Hematopoietic multipotent progenitor cell treated with erythropoietin and hydrocortisone succinate and interleukin-3 and kit ligand, for 4 days (in vitro differentiated cells): ENCODE measurements around the gene FRMD4A.

Experiments used
- DNase-seq: peaks from one replicate; pipeline ENCODE4 v3.0.0-alpha.2; 2015

FRMD4A gene

DNA sequence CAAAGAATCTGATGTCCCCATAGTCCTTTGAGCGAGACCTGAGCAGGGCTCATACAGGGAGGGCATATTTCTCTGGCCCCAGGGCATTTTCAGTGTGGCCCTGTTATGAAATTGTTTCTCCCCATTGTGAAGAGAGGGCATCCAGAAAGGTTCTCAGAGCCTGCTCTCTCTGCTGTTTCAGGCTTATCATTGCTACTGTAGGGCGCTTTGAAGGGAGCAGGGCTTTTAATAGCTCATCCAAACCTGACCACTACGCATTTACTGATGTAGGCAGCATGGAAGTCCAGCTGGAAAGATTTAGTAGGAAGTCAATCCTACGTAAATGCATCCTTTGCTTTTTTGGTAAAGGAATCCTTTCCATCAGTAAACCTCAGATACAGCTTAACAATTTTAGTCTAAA, 675.9 kb downstream of the FRMD4A start:
- no peak for DNase-seq

DNA sequence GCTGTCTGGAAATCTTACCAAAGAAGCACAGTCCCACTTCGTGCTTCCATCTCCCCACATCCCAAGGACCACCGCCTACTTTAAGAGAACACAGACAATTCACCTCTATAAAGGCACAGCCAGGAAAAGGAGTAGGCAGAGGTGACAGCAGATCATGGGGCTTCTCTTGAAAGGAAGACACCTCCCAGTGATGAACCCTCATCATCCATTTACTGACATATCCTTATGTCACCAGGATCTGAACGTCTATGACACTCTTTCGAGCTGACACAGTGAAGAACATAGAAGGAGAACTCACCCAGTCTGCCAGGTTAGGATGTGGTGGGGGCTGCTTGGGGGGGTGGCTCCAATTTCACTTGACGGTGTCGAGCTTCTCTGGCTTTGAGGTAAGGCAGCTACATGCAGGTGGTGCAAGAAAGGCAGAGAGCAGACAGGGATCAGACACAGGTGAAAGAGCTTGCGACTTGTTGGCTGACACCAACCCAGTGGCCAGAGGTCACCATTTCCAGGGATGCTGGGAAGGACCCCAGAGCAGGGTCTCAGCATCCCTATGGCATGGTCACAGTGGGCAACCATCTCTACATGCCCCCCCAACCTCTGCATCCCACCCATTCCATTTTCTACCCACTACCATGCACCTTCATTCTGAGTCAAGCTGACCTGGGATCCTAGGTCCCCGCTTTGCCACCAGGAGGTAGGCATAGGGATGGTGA, 676.5 kb downstream of the FRMD4A start:
- DNase-seq, result no peak

DNA sequence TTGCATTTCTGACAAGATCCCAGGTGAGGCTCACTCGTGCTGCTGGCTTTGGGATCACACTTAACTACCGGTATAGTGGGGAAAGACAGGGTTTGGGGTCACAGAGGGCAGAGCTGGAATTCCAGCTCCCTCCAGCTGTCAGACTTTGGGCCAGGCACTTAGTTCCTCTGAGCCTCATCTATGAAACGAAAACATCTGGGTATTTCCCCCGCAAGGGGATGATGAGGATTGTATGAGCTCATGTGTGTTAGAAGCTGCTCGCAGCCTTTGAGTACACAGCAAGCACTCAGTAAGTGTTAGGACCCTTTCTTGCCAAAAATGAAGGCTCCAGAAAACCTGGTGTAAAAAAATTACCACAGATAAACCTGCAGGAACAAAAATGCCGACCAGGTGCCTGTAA, 677.9 kb downstream of the FRMD4A start:
- DNase-seq, result no peak

DNA sequence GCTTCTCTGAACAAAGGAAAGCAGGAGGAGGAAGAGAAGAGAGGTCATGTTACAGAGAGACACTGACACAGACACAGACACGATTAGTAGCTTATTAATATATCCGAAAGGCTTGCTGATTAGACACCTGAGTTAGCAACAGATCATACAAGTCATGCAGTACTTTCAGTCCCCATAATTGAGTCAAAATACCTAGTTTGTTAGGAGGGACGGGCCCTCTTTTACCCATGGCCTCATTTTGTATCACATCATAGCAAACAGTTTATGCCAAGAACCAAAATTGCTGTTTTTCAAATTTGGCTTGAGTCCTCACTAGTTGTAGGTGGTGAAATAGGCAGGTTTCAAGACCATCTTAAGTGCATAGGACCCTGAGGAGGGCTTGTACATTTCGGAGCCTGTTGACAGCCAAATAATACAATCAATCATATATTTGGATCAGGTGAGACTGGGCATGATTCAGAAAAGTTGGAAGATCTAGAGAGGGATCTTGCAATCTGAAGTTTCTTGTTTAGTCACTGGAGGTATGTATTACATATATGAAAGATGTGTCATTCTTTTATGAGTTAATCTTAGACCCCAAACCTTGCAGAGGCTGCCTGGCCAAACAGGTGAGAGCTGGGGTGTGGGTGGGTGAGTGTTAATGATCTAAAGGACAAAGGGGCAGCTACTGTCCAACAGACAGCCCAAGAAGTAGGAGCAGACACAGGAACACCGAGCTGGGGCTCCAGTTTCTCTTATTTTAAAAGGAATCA, 678.6 kb downstream of the FRMD4A start:
- DNase-seq, result no peak

DNA sequence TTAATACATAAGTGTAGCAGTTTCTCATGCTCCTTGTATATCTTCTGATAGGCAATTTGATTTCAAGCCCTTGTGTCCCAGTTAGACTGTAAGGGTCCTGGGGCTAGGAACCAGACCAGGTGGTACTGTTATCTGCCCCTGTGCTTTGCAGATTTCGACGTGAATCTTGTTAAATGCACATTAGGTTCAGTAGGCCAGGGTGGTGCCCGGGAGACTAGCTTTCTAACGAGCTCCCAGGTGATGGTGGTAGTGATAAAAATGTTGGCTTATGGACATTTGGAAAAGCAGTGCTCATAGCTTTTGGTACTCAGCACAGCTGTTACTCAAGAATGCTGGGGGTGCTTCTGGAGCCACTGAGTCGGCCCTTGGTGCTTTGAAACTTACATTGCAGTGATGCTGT, 679.8 kb downstream of the FRMD4A start:
- DNase-seq, result no peak

DNA sequence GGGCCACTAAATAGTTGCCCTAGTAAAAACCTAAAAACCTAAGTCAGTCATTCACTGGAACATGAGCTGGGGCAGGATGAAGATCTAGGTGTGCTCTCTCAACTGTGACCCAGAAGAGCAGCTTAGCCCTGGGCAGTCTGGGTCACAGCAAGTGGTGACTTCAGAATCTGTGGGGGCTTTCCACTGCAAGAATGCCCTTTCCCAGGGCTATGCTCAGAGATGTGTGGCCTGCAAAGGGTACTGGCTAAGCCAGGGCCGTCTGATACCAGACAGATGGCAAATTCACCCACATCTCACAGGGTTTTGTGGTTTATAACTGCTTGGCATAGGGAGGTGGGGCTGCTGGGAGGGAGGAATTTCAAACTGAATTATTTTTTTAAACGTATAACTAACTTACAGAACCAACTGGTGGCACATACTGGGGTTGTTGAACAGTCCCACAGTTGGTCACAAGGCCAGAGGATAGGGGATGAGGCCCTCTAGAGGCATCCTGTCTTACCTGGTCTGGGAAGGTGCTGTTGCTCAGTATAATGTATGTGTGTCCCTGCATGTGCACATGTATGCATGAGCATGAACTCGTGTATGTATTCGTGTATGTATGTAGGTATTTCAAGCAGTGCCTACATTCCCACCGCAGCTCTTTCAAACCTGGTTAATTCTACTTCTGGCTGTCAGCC, 680.7 kb downstream of the FRMD4A start:
- peak; percentile 14 for DNase-seq

DNA sequence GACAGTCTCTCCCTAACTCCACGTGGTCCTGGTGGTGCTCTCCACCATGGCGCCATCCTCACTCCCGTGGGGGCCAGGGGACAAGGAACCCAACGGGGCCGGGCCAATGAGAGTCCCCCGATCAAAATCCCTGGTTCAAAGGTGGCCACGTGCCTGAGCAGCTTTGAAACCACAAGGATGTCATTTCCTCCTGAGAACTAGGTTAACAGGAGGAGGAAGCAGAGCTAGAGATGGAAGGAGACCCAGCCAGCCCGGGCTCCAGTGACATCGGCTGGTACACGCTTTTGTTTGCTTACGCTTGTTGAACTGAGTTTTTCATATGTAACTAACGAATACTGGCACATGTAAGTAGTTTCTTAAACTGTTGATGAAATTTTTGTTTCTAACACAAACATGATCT, 682.3 kb downstream of the FRMD4A start:
- no peak for DNase-seq

DNA sequence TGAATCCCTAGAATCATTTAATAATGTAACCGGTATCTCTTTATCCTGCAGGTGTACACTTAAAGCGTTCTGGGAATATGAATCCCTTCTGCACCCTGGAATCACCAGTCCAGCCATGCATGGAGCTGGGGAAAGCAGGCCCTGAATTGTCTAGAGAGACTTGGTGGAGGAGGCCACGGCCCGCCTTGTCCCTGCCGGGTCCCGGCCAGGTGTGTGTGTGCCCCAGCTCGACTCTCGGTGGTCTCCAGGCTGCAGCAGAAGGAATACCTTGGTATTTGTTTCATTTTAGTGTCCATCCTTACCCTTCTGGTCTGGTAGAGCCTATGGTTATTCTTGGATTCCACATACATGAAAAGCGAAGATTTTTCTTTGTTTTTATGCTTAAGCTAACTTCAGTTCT, 685.9 kb downstream of the FRMD4A start:
- no peak for DNase-seq

DNA sequence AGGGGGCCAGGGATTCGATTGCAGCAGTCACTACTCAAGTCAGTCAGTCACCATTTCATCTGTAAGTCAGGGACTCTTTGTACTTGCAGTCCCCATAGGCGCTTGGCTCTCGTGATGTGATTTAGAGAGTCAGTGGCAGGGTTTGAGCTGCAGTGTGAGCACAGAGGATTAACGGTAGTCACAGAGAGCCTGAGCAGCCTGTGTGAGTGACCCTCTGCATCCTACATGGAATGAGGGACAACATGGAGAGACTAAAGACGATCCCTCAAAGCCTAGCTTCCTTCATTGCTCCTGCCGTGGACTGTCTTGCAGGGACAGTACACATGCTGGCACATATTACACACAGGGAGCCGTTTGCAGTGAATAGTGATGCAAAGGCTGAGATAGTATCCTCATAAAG, 687.7 kb downstream of the FRMD4A start:
- no peak for DNase-seq

DNA sequence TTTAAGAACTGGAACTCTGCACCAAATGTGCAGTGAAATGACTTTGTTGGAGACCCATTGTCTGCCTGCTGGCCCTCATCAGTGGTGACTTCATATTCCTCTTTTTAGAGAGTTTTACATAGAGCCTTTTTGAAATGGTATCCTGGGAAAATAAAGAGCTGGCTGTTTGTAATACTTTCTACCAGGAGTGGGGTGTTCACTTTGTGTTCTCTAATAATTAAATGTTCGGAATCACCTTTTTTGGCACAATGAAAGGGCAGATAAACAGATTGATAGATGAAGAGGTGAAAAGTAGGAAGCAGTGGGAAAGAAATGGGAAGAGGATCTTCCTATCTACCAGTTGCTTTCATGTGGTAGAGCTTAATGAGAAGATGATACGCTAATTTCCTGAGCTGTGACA, 688.4 kb downstream of the FRMD4A start:
- no peak for DNase-seq

DNA sequence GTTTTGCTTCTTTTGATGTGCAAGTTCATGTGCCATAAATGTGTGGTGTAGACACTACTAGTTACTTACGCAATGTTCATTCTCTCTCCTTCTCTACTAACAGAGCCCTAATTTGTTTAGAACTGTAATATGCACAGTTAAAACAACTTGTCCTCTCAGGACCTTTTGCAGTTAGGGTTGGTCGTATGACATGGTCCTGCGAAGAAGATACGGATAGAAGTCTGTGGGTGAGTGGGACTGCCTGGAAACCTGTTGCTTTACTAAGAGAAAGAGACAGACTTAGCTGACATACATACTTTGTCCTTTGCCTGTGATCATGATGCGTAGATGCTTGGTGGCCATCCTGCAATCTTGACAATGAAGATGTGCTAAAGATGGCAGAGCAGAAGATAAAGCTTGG, 692.8 kb downstream of the FRMD4A start:
- DNase-seq, result no peak

DNA sequence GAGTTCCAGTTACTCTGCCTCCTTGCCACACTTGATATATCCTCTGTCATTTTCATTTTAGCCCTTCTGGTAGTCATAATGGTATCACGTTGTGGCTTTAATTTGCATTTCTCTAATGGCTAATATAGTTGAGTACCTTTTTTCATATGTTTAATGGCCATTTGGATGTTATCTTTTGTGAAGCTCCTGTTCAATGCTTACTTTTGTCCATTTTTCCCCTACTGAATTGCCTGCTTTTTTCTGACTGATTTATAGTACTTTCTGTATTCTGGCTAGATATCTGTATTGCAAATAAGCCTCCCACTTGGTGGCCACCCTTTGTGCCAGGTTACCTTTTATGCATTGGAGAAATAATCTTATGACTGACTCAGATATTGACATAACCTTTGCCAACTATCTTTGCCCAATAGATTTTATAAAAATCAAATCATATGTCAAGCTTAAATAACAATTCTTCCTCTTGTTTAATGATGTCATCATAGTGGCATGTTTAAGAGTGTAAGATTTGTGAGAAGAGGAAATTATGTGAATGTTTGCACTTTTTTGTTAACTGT, 693.3 kb downstream of the FRMD4A start:
- no peak for DNase-seq

DNA sequence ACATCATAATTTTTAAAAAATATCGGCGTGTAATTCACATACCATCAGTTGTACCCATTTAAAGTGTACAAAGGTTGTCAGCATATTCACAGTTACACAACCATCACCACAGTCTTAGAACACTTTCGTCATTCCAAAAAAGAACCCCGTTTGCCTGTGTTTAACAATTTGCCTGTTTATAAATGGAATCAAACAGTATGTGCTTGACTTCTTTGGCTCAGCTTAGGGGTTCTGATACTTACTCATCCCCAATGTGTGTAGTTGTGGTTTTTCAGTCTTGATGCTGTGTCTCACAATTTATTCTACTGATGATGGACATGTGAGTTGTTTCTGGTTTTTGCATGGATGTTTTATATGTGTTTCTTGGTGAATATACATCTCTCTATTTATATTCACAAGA, 693.9 kb downstream of the FRMD4A start:
- no peak for DNase-seq

DNA sequence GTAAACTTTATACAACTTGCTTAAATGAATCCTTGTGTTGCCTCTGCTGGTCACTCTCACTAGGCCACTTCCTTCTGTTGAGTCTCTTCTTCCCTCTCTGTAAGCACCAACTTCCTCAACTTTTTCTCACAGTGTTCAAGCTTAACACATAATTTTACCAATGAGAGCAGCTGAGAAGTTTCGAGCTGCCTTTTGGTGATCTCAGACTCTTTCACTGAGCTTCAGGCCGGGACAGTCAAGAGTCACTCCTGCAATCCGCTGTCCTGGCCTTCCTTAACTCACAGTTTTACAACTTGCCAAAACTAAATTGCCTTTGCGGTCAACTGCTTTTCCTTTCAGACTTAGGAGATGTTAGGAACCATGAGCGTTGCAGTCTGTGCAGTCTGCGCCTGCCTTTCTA, 696.5 kb downstream of the FRMD4A start:
- no peak for DNase-seq

DNA sequence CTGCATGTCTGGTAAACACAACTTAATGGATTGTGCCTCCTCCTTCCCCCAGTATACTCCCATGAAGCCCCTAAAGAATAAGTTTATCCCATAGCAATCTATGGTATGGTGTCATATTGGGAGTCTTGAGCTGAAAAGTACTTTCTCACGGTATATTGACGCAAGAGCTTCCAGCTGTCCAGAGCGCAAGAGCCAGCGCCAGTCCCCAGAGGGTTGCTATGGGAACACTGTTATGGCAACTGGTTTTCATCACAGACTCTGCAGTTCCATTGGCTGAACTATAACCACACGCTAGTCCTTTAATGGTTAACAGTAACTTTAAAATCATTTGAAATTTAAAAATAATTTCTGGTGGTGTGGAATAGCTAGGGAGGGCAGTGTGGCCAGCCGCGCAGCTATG, 697.0 kb downstream of the FRMD4A start:
- no peak for DNase-seq

DNA sequence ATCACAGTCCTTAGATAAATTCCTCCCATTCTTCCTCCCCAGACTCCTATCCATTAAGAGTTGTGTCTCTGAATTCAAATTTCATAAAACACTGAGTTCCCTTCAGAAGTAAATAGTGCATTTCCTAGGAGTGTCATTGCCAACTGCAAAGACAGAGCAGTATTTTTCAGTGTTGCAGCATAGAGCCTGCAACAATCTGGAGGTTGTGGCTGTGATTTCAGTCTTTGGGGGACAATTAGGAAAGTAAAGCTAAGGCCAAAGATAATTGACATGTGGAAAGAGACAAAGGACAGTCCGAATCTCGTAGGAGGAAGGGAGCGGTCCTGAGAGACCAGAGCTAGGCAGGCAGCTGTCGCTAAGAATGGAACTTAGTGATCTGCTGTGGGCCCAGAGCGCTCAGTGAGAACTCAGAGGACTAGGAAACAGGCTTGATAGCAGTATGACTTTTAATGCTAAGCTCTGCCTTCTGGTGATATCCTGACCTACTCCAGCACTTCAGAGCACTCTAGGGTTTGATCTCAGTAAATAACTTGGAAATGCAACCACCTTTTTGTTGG, 697.8 kb downstream of the FRMD4A start:
- no peak for DNase-seq

DNA sequence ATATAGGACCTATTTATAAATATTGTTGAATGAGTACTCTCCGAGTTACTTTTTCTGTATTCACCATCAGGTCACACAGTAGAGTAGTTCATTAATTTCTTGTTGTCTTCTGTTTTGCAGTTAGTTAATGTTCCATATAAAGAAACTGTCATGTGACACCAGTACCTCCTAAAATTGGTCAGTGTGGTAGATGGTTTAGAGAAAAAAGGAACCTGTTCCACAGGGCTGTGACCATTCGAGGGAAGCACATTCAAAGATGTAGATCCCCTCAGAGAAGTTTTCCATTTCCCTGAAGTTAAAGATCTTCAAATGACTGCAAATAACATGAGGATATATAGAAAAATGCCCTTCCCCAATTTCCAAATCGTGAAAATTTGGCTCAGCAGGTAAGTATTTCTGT, 698.3 kb downstream of the FRMD4A start:
- no peak for DNase-seq

DNA sequence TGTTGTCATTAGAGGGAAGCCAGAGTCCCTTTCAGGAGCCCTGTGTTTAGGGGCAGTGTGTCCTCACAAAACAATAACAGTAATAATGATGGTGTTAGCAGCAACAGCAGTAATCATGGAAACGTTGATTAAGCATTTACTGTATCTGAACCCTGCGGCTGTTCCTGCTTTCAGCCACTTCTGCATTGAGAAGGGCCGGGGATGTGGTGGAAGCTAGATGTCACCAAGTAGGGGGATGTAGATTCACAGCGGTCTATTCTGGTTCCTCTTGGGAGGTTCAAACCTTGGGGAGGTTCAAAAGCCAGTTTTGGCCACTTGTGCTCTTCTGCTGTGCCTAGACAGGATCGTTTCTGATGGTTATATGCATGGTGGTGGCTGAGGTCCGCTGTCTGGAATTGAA, 699.1 kb downstream of the FRMD4A start:
- no peak for DNase-seq

DNA sequence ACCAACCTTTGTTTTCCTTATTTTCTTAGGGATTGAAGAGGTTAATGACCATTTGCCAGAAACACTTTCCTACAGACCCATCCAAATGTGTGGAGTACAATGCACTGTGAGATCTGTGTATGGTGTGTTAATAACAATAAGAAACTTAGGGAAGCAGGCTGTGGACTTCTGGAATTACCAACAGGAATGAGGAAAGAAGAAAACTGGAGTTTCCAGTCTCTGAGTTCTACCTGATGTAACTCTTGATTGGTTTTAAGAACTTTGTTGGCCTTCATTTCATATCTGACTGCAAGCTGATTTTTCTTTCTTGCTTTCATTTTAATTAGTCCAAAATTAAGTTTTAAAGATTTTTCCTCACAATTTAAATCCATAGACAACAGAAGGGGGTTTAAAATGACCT, 700.5 kb downstream of the FRMD4A start:
- no peak for DNase-seq

DNA sequence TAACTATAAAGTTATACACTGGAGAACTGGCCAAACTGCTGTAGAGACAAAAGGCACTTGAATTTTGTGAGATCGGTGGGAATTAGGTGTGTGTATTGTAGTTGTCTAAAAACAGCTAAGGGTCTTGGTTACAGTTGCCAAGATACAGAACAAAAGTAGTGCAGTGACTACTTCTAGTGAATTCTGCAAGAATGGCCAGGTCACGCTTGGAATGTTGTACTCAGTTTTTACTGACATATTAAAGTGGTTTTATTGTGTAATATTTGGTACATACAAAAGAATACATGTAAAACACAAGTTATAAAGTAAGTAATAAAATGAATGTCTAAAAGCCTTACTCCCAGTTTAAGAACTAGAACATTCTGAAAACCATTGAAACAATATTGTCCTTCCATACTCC, 701.6 kb downstream of the FRMD4A start:
- DNase-seq, result no peak

DNA sequence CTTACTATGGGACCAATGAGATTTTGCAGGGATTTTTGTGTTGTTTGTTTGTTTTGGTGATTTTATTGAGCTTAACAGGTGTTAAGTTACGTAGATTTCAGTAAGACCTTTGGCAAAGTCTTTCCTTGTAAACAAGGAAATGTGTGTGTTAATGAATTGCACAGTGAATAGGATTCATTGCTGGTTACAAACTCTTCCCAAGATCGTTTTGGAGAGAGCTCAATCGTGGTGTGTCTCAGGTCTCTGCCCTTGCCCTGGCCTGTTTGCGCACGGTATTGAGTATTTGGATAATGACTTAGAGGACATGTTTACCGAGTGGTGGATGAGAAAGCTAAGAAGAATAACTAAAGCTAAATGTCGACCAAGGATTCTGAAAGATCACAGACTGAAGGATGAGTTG, 702.1 kb downstream of the FRMD4A start:
- no peak for DNase-seq

DNA sequence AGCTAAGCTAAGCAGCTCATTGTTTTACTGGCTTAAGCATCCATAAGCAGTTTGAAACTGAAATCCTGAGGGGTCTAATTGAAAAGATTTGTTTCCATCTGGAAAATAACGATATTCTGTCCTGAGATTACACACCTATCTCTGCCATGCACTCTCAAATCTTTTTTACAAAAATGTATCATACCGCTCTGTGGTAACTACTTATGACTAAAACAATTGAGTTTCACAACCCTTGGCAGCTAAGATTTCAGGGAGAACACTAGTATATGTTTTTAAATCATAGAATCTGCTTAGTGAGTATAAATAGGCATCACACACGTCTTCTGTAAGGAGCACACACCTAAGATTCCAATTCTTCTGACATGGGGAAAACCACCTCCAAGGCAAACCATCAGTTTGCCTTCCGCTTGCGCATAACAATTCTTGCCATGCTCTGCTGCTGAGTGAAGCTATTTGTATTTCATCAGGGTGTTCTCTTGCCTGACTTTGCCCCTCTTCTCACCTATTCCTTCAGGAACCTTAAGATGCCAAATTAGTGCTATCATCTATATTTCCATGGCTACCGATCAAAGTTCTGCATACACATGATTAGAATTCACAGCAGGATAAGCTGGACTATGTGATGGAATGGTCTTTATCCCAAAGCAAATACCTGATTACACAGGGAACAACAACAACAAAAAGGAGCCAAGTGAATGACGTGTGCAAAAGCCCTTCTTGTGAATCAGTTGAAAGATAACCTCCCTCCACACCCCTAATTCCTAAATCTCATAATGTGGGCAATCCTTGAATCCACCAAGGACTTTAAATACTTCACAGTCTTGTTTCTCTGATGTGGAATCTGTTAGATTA, 703.0 kb downstream of the FRMD4A start:
- no peak for DNase-seq

DNA sequence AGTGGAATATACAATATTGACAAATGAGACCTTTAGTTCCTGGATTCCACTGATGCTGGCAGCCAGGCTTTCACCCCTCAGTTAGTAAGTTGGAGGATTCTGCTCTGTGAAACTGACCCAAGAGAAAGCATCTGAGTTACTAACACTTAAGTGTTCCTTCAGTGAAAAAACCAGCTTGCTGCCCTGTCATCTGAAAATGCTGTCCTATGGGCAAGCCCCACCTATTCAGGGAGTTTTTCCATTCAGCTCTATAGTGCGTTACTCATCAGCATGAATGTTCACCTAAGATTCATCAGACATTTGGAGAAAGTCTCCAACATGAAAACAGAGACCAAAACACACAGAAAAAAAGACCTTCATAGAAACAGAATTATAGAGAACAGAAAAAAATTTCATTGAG, 706.1 kb downstream of the FRMD4A start:
- DNase-seq, result no peak
